Keratinocyte (primary cell): ENCODE results near the gene NPM3. TPM values are rescaled to one million over a fixed set of nuclear protein-coding genes. Genes with fewer than 3 reads are reported as not detected.

Experiments
- DNase-seq: peaks from one replicate; pipeline ENCODE4 v3.0.0-alpha.2; 2011; ENCODE audit warnings: low read depth, missing footprints, low spot score
- FAIRE-seq: peaks from 2 replicates; lab custom pipeline; 2011; peaks lifted over from hg19 to GRCh38; lab: Jason Lieb, UNC
- H2AFZ ChIP-seq: 2 replicates; pipeline ENCODE4 v1.6.0; 2012; ENCODE audit warnings: low read length, control low read depth, inconsistent platforms; ENCODE audit not compliant: control insufficient read depth
- H3K27ac ChIP-seq: 2 replicates; pipeline ENCODE4 v1.5.1; 2011; ENCODE audit warnings: low read length; ENCODE audit not compliant: control insufficient read depth, insufficient read depth
- H3K27me3 ChIP-seq: 3 replicates; pipeline ENCODE4 v1.6.0; 2011; ENCODE audit warnings: low read length; ENCODE audit not compliant: control insufficient read depth, insufficient read depth; ENCODE audit errors: extremely low read depth
- H3K36me3 ChIP-seq, 2 experiments: 2 replicates in 1 of 2; 3 replicates in 1 of 2; pipeline ENCODE4 v1.5.1; 2011; ENCODE audit warnings: low read length in 2 of 2, mild to moderate bottlenecking in 1 of 2; ENCODE audit not compliant: control insufficient read depth in 2 of 2, insufficient read depth in 2 of 2; ENCODE audit errors: extremely low read depth in 1 of 2
- H3K4me1 ChIP-seq: 3 replicates; pipeline ENCODE4 v1.5.1; 2011; ENCODE audit warnings: low read length; ENCODE audit not compliant: control insufficient read depth, insufficient read depth; ENCODE audit errors: extremely low read depth
- H3K4me2 ChIP-seq: 3 replicates; pipeline ENCODE4 v1.6.0; 2011; ENCODE audit warnings: low read depth, low read length; ENCODE audit not compliant: control insufficient read depth, insufficient read depth; ENCODE audit errors: extremely low read depth
- H3K4me3 ChIP-seq, 3 experiments: fragments of 200-600 bp in 1 of 3; sonication (generic) in 1 of 3; 2 replicates in 2 of 3; 3 replicates in 1 of 3; pipeline ENCODE4 v1.5.1; 2011 to 2016; ENCODE audit warnings: low read length in 3 of 3, mild to moderate bottlenecking in 3 of 3, control low read depth in 2 of 3, inconsistent platforms in 1 of 3, low read depth in 1 of 3, mixed read lengths in 1 of 3, mixed run types in 1 of 3, moderate library complexity in 1 of 3; ENCODE audit not compliant: control insufficient read depth in 2 of 3, insufficient read depth in 2 of 3; ENCODE audit errors: extremely low read depth in 1 of 3
- H3K79me2 ChIP-seq: 2 replicates; pipeline ENCODE4 v1.6.0; 2012; ENCODE audit warnings: low read length; ENCODE audit not compliant: control insufficient read depth, insufficient read depth
- H3K9ac ChIP-seq: 3 replicates; pipeline ENCODE4 v1.6.0; 2011; ENCODE audit warnings: low read length; ENCODE audit not compliant: control insufficient read depth, insufficient read depth; ENCODE audit errors: extremely low read depth
- H3K9me1 ChIP-seq: 3 replicates; pipeline ENCODE4 v1.6.0; 2011; ENCODE audit warnings: low read length; ENCODE audit not compliant: control insufficient read depth, insufficient read depth; ENCODE audit errors: extremely low read depth
- H3K9me3 ChIP-seq: 2 replicates; pipeline ENCODE4 v1.5.1; 2012; ENCODE audit warnings: low read depth, low read length; ENCODE audit not compliant: control insufficient read depth
- H4K20me1 ChIP-seq: 3 replicates; pipeline ENCODE4 v1.6.0; 2011; ENCODE audit warnings: low read length; ENCODE audit not compliant: control insufficient read depth, insufficient read depth; ENCODE audit errors: extremely low read depth
- CTCF ChIP-seq, 3 experiments: IDR thresholded peaks in 1 of 3; conservative IDR thresholded peaks in 1 of 3; optimal IDR thresholded peaks in 1 of 3; 2 replicates in 2 of 3; 3 replicates in 1 of 3; pipeline versions ENCODE3 to v1.5.1; 2011; ENCODE audit warnings: low read length in 3 of 3, mild to moderate bottlenecking in 3 of 3, moderate library complexity in 2 of 3, control low read depth in 1 of 3, inconsistent platforms in 1 of 3; ENCODE audit not compliant: insufficient read depth in 2 of 3; ENCODE audit errors: extremely low read depth in 1 of 3
- EZH2 ChIP-seq: IDR thresholded peaks from one replicate; pipeline ENCODE4 v1.6.1; 2012; ENCODE audit warnings: inconsistent platforms, mild to moderate bottlenecking, low read length, moderate library complexity
- dilution Hi-C: fragments of 300-500 bp; cut with MboI; formaldehyde crosslinking; loops from one replicate; pipeline ENCODE4 v1.7.0; 2020; ENCODE audit warnings: low sequenced_read_pairs; ENCODE audit not compliant: extremely low pct_ligation_motif_present
- polyA plus RNA-seq, 5 experiments: library from polyadenylated mRNA; depleted of rRNA in 3 of 5; stranded (reverse) in 3 of 5; stranded (forward) in 1 of 5; unstranded in 1 of 5; fragments of >200 nt; gene quantifications; 1 replicate in 1 of 5; 2 replicates in 3 of 5; 3 replicates in 1 of 5; pipeline versions ENCODE4 v1.2.1 to v1.2.3, GENCODE V29; 2011 to 2012; ENCODE audit warnings: missing spikeins in 2 of 5, low read depth in 1 of 5, low replicate concordance in 1 of 5

NPM3 gene
- polyA plus RNA-seq, 1 donor (not counting 4 experiments of a cell fraction or from before 2014, with no cell fraction given), result 77.2 TPM

DNA sequence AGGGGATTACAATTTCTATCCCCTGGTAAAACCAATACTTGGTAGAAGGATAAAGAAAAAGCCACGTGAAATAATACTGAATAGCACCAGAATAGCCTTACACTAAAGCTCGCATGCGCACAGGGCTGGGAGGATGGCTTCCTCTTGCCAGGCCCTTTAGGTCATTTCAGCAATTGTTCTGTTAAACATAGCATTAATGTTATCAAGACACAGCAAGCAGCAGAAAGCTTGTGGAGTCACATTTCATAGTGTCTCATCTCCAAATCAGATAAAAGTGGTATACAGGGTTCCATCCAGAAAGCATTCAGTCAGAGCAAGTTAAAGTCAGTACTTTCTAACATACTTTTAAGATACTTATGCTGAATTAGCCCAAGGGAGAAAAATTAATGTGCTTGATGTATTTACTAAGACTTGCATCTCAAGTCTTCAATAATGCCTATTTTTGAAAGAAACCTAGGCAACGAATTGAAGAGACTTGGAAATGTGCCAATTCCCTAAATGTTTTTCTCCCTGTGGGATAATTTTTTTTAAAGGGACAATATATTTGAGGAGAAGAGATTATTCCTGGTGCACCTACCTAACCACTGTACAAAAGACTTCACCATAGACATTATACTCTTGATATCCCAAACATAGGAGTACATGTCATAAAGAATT is 14.3 kb upstream of the NPM3 start:
- dilution Hi-C loops, result no loop called here
- no peaks in the 10 kb centered on the region for H3K4me1 ChIP-seq
- DNase-seq, result no peak
- H3K27me3 ChIP-seq, result no peaks in the 10 kb centered on the region
- no peaks in the 10 kb centered on the region for H3K9me3 ChIP-seq
- H3K27ac ChIP-seq, result no peak overlapping the region
- H3K4me2 ChIP-seq, result no peak overlapping the region
- H3K36me3 ChIP-seq, result peaks cover 33 to 55% of the 10 kb centered on the region in 2 experiments
- H3K9me1 ChIP-seq, result no peaks in the 10 kb centered on the region
- no peak overlapping the region for H3K9ac ChIP-seq
- H2AFZ ChIP-seq, result no peak overlapping the region
- TF ChIP-seq EZH2, result no peak
- no peak for TF ChIP-seq CTCF (optimal IDR thresholded peaks at IDR 0.05 in 1 of 3, IDR thresholded peaks at IDR 0.05 in 1 of 3, conservative IDR thresholded peaks at IDR 0.05 in 1 of 3; ENCODE audit: extremely low read depth in 1 of 3, insufficient read depth in 2 of 3, low read length in 3 of 3)
- H3K4me3 ChIP-seq, result no peak overlapping the region
- FAIRE-seq, result no peak
- H4K20me1 ChIP-seq, result peaks cover 5% of the 10 kb centered on the region
- peaks cover 38% of the 10 kb centered on the region for H3K79me2 ChIP-seq

DNA sequence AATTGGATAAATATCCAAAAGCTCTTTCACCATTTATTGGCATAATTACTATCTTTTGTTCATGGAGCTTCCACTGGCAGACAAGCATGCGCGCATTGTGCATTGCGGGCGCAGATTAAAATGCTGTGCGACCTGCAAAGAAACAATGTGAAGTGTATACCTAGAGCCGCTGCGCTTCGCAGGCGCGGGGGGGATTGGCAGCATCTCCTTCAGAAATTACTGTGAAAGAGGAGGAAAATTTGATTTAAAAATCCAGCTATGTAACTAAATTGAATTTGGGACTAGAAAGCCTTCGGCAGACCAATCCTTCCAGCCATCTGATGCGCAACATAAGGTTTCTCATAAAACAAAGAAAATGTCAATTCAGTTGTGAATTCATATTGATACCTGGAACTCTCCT is 10.3 kb upstream of the NPM3 start:
- Histone ChIP-seq H3K4me3 (no peak overlapping the region), H3K4me1 (no peaks in the 10 kb centered on the region), H3K27ac (no peak overlapping the region), H3K79me2 (peaks cover 15% of the 10 kb centered on the region), H3K4me2 (no peak overlapping the region), H3K27me3 (no peaks in the 10 kb centered on the region), H3K36me3 (peaks cover 35 to 42% of the 10 kb centered on the region in 2 experiments), H4K20me1 (no peaks in the 10 kb centered on the region), H3K9me1 (no peaks in the 10 kb centered on the region), H2AFZ (no peak overlapping the region), H3K9ac (no peak overlapping the region), H3K9me3 (no peaks in the 10 kb centered on the region)
- TF ChIP-seq EZH2 (no peak), CTCF (optimal IDR thresholded peaks at IDR 0.05 in 1 of 3, IDR thresholded peaks at IDR 0.05 in 1 of 3, conservative IDR thresholded peaks at IDR 0.05 in 1 of 3; ENCODE audit: extremely low read depth in 1 of 3, insufficient read depth in 2 of 3, low read length in 3 of 3) (no peak)
- no peak for FAIRE-seq
- DNase-seq, result no peak
- dilution Hi-C loops, result no loop called here
